GM21423 (cell line): ENCODE results near the gene CYLD.
A peak's percentile ranks its signal among the peaks of the same experiment; 100 is the strongest.

ENCODE experiments used
- ATAC-seq: cut with Tn5 transposase; IDR thresholded peaks from one replicate; pipeline ENCODE4 v1.9.1; 2021; ENCODE audit warnings: mild to moderate bottlenecking, moderate library complexity; ENCODE audit not compliant: unreplicated experiment

CYLD gene

DNA sequence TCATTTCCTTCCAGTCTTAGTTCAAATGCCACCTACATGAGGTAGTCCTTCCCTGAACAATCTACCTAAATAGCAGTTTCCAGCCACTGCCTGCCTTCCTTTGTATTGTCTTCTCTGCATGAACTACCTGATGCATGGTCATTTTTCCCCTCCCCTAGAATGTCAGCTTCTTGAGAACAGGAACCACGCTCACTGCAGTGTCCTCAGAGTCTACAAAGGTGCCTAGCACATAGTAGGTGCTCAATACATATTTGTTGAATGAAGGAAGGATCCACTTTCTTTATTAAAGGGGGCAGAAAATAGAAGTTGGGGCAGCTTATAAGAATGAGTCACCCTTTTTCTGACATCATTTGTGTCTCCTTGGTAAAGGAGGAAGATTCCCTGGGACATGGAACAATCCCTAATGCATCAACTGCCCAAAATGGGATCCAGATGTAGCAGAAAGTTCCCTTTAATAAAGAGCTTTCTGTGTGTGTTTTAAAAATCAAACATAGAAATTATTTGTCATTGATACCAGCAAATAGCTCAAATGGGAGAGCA is 4.4 kb upstream of the CYLD start:
- no peak for ATAC-seq

- ATAC-seq = no peak
Observed at GRCh38 chr16:50739031-50739430, 2.9 kb upstream of the CYLD start.

- ATAC-seq = no peak
Observed at GRCh38 chr16:50740736-50741135, 1.1 kb upstream of the CYLD start.

DNA sequence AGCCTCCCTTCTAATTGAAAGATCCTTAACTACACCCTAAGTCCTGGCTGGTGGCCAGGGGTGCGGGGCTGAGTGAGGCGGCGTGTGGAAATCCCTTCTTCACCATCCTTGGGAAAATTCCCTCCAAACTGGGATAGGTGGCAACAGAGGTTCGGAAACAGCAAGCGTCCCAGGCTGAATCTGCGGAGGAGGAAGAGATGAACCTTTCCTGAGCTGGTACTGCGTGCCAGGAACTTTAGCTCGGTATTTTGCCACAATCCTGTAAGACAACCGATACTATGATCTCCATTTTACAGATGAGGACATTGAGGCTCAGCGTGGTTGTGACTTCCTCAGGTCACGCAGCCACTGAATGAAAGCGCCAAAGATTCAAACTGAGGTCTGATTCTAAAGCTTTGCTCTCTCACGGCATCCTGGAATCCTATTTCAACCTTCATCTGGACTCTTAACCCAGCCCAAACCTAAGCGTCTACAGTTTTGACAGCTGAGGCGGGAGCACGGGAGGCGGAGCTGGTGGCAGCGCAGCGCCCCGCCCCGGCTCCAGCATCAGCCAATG is 583 bp upstream of the CYLD start:
- peak; percentile 1 for ATAC-seq

DNA sequence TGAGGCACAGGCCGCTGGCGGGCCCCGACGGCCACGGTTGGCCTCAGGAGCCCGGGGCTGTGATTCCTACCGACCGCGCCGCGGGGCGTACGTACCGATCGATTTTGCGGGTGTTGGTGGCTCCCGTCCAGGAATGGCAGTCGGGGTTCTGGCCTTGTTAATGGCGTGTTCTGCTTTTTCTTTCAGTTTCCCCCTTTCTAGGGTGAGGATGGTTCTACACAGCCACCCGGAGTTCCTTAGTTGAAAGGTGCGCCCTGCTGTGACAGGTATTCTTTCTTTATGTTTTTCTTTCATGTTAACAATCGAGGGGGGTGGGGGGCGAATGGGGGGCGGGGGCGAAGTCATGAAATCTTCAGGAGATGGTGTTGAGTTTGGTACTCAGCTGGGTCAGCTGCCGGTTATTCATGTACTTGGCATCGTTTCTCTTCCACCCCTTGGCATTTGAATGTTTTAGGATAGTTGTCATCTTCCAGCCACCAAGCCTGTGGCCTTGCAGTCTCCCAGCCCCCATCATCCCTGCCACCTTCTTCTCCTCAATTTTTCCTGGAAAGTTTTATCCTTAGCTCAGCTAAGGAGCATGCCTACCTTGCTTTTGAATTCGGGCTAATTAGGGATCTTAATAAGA is 802 bp downstream of the CYLD start:
- no peak for ATAC-seq

DNA sequence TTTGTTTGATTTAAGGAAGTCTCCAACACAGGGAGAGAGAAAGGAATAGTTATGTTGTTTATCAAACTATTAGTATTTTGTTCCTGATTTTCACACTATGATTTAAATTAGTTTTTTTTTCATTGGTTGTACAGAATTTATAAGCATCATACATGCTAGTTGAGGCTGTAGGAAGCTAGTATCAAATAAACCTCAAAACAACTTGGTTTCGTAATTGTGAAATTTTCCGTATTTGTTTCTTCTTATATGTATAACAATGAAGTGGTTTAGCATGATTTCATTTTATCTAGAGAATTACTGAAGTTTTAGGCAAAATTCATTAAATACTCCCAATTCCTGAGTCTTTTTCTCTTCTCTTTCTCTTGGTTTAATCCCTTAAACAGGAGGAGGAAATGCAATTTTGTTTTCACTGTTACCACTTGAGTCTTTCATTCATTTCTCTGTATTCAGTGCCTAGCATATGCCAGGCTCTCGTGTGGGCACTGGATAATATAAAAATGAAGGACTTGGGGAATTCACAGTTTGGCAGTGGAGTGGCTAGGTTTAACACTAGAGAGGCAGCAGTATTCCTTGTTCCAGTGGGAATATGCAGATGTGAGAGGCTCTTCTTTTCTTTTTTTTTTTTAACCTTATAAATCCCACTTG is 1.8 kb downstream of the CYLD start:
- no peak for ATAC-seq

DNA sequence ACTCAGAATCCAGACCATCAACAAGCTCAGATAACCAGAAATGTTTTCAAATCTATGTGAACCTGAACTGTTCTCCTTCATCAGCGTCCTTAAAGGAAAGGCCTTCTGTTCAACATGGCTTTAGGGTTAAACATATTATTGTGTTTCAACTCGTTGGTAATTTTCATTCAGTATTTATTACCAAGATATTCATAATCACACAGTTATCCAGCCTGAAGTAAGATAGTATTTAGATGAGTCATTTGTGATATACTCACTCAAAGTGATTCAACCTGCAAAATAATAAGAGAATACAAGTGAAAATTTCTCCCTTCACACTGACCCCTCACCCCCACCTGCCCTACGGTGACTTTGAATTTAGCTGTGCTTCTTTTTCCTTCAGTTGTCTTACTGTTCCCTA is 3.0 kb downstream of the CYLD start:
- ATAC-seq = no peak

- ATAC-seq = no peak
Observed at GRCh38 chr16:50745940-50746339, 4.1 kb downstream of the CYLD start.

DNA sequence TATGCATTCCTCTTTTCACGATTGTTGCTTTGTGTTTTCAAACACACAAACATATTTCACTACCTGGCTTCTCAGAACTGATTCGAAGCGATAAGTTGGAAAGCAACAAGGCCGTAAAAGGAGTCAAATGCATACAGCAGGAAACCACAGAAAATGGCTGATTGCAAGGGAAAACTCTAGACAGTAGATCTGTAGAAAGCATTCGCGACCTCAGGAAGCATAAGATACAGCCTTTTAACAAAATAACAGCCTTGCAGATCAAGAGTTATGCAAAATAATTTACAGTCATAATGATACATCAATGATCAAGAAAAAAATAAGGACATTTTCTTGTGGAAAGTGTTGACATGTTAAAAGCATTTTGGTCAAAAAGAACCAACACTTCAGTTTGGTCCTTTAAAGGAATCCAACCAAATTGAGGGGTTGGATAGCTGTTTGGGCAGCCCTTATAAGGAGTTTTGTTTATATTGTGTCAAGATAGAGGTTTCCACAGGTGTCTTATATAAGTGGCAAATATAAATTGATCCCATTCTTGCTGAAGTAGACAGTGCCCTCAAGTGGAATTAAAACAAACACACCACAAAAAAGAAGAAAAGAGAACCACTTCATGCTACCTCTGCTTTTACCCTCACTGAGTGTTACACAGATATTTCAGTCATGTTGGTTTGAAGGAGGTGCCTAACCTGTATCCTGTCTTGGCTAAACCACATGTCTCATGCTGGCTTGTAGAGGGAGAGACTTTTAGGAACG is 5.5 kb downstream of the CYLD start:
- ATAC-seq = peak; percentile 69

DNA sequence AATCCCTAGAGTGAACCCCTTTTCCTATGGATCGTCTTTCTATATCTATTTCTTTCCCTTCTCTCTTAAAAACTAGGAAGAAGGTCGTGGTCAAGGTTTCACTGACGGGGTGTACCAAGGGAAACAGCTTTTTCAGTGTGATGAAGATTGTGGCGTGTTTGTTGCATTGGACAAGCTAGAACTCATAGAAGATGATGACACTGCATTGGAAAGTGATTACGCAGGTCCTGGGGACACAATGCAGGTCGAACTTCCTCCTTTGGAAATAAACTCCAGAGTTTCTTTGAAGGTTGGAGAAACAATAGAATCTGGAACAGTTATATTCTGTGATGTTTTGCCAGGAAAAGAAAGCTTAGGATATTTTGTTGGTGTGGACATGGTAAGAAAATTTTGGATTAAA is 9.6 kb downstream of the CYLD start:
- no peak for ATAC-seq

DNA sequence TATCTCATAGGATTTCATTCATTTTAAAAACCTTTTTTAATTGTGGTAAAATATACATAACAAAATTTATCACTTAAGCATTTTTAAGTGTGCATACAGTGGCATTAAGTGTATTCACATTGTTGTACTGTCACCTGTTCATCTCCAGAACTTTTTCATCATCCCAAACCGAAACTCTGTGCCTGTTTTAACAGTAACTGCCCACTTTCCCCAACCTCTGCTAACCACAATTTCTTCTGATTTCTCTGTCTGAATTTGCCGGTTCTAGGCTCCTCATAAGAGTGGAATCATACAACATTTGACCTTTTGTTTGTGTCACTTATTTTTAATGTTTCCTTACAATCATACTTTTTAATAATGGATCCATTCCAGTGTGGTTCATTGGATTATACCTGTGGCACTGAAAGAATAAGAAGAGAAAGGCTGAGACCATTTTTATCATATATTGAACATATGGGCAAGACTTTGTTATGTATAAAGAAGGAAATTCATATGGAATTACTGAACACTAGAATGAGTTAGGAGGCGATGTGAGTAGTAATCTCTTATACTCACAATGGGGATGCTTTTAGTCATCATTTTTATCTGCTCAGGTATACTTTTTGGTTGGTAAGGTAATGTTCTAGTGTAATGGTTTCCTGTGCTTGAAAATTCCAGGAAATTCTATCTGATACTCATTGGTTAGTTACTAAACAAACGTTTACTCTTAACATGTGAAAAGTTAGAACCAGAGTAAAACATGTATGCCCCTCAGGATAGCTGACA is 10.8 kb downstream of the CYLD start:
- ATAC-seq = no peak

- no peak for ATAC-seq
Observed at GRCh38 chr16:50756473-50756872, 14.6 kb downstream of the CYLD start.

DNA sequence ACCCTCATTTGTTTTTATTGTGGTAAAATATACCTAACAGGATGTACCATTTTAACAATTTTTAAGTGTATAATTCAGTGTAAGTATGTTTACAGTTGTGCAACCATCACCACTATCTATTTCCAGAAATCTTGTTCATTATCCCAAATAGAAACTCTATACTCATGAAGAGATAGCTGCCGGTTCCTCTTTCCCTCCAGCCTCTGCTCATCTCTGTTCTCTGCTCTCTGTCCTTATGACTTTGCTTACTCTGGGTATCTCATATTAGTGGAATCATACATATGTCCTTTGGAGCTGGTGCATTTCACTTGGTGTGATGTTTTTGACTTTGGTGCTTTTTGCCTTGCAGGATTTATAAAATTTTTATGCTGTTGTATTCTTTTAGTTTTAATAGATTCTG is 19.4 kb downstream of the CYLD start:
- no peak for ATAC-seq

DNA sequence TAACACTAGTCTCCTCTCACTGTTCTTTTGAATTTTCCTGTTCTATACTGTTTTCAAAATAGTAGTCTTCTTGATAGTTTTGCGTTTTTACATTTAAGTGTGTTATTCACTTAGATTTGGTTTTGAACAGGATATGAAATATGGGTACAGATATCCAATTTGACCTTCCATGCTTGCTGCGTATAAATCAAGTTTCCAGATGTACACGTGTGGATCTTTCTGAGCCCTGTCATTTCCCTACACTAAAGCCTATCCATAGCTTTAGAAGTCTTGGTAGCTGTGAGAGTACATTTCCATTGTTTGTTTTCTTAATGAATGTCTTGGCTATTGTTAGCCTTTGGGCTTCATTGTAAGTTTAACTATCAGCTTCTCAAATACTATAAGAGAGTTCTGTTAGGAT is 20.4 kb downstream of the CYLD start:
- no peak for ATAC-seq

GRCh38 chr16:50763211-50763610 is 21.3 kb downstream of the CYLD start:
- ATAC-seq = no peak

- ATAC-seq = no peak
Observed at GRCh38 chr16:50765260-50765659, 23.4 kb downstream of the CYLD start.

DNA sequence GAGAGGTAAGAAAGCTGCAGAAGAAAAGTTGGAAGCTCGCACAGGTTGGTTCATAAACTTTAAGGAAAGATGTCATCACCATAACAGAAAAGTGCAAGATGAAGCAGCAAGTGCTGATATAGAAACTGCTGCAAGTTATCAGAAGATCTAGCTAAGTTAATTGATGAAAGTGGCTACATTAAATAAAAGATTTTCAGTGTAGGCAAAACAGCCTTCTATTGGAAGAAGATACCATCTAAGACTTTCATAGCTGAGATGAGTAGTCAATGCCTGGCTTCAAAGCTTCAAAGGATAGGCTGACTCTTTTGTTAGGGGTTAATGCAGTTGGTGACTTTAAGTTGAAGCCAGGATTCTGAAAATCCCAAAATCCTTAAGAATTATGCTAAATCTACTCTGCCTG is 24.0 kb downstream of the CYLD start:
- no peak for ATAC-seq

DNA sequence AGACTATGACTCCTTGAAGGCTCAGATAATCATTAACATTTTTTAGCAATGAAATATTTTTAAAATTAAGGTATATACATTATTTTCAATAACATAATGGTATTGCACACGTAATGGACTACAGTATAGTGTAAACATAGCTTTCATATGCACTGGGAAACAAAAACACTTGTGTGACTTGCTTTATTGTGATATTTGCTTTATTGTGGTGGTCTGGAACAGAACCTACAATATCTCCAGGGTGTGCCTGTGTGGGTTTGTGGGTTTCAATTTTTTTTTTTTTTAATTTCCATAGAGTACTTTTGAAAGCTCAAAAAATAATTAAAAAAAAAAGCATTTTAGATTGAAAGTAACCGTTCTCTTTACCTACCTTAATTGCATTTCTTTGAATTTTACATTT is 25.3 kb downstream of the CYLD start:
- ATAC-seq = no peak

DNA sequence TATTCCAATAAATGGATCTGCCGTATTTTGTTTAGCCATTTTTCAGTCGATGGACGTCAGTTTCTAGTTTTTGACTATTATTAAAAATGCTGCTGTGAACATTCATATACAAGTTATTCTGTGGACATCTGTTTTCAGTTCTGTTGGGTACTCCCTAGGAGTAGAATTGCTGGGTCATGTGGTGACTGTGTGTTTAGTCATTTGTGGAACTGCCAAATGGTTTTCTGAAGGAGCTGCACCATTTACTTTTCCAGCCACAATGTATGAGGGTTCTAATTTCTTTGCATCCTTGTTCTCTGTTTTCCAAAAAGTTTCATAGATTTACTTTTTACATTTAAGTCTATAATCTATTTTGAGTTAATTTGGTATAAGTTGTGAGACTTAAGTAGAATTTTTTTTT is 29.5 kb downstream of the CYLD start:
- ATAC-seq = no peak

- no peak for ATAC-seq
Observed at GRCh38 chr16:50774405-50774804, 32.5 kb downstream of the CYLD start.

DNA sequence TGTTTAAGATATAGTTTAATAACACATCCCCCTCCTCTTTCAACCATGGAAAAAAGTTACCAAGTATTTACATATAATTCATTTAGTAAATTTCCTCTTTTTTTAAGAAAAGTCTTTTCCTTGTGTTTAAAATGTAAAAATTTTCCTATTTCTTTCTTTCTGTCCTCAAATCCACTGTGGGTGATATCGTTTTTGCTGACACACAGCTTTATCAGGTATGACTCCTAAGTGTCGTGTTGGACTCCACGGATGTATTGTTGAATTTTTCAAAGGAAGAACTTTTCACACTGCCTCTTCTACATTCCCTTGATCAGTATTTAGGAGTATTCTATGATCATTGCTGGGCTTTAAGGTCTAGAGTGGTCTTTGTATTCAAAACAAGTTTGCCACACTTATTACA is 33.1 kb downstream of the CYLD start:
- ATAC-seq = no peak
